CD1c-positive myeloid dendritic cell (primary cell): ENCODE results near the gene CDC25A.
"Not testable (repeated sequence)": the region's sequence is repeated elsewhere in the genome, so short reads cannot be mapped to it uniquely, and the experiment has no call there.

Experiments used
- DNase-seq: peaks from one replicate; pipeline ENCODE4 v3.0.0-alpha.2; 2016; ENCODE audit errors: extremely low spot score

Gene CDC25A

GRCh38 chr3:48188266-48189201 lies at the start of gene CDC25A:
Gene CDC25A (minus strand): TSS chr3:48188417. CDS start chr3:48187947, 470 bp downstream.
- DNase-seq = peak; percentile 97

GRCh38 chr3:48236531-48236930 lies 48.3 kb upstream of the CDC25A start:
- DNase-seq = peak; percentile 28

- peak; percentile 51 for DNase-seq
Observed at GRCh38 chr3:48233542-48233941, 45.3 kb upstream of the CDC25A start.

GRCh38 chr3:48232734-48233133 lies 44.5 kb upstream of the CDC25A start:
- peak; percentile 82 for DNase-seq

GRCh38 chr3:48232232-48232631 lies 44.0 kb upstream of the CDC25A start:
- DNase-seq = no peak

GRCh38 chr3:48226939-48227338 lies 38.7 kb upstream of the CDC25A start:
- DNase-seq = no peak

GRCh38 chr3:48225587-48225986 lies 37.4 kb upstream of the CDC25A start:
- no peak for DNase-seq

GRCh38 chr3:48222616-48223513 lies 34.6 kb upstream of the CDC25A start, which contains the start of gene CAMP:
Gene CAMP (plus strand): TSS chr3:48223495. CDS start chr3:48223512, 17 bp downstream.
- peak; percentile 97 for DNase-seq

GRCh38 chr3:48220746-48221145 lies 32.5 kb upstream of the CDC25A start:
- no peak for DNase-seq

- no peak for DNase-seq
Observed at GRCh38 chr3:48219543-48219942, 31.3 kb upstream of the CDC25A start.

- DNase-seq = no peak
Observed at GRCh38 chr3:48218537-48218936, 30.3 kb upstream of the CDC25A start.

GRCh38 chr3:48217449-48217848 lies 29.2 kb upstream of the CDC25A start:
- no peak for DNase-seq

- no peak for DNase-seq
Observed at GRCh38 chr3:48215876-48216275, 27.7 kb upstream of the CDC25A start.

- DNase-seq = peak; percentile 71
Observed at GRCh38 chr3:48215466-48215865, 27.2 kb upstream of the CDC25A start.

- DNase-seq = no peak
Observed at GRCh38 chr3:48215019-48215418, 26.8 kb upstream of the CDC25A start.

- DNase-seq = no peak
Observed at GRCh38 chr3:48214225-48214624, 26.0 kb upstream of the CDC25A start.

GRCh38 chr3:48211776-48212175 lies 23.6 kb upstream of the CDC25A start:
- DNase-seq = not testable (repeated sequence)

GRCh38 chr3:48210534-48210933 lies 22.3 kb upstream of the CDC25A start:
- DNase-seq = not testable (repeated sequence)

GRCh38 chr3:48209445-48209844 lies 21.2 kb upstream of the CDC25A start:
- no peak for DNase-seq

GRCh38 chr3:48208076-48208475 lies 19.9 kb upstream of the CDC25A start:
- DNase-seq = no peak

GRCh38 chr3:48202632-48203031 lies 14.4 kb upstream of the CDC25A start:
- no peak for DNase-seq

- DNase-seq = no peak
Observed at GRCh38 chr3:48199117-48199516, 10.9 kb upstream of the CDC25A start.
